Lower leg skin (tissue), 3 donors: ENCODE data around the gene FUS.

ENCODE experiments used
- CTCF ChIP-seq, 3 donors: fragments of 450-650 bp; IDR thresholded peaks; one replicate each; pipeline ENCODE4 v1.5.1; 2016; ENCODE audit warnings: antibody characterized with exemption in 3 of 3, mild to moderate bottlenecking in 3 of 3, moderate library complexity in 2 of 3
- POLR2A ChIP-seq, 2 donors: fragments of 450-650 bp; IDR thresholded peaks; one replicate each; pipeline ENCODE4 v1.6.1; 2016 to 2017; ENCODE audit warnings: antibody characterized with exemption in 2 of 2, mild to moderate bottlenecking in 1 of 2, moderate library complexity in 1 of 2

GRCh38 chr16:31130336-31130891 is 49.5 kb upstream of the FUS start:
- TF ChIP-seq CTCF (IDR thresholded peaks at IDR 0.05) (no peak), POLR2A (IDR thresholded peaks at IDR 0.05) (no peak)
